Heart right ventricle (tissue), 16 donors: ENCODE results near the gene ADAMTS6. TPM values are rescaled to one million over a fixed set of nuclear protein-coding genes. Genes with fewer than 3 reads are reported as not detected.

Source experiments
- ATAC-seq, 8 donors: fragments of 200-7000 bp; cut with Tn5 transposase; one replicate each; pipeline ENCODE4 v1.9.1; 2020; ENCODE audit warnings: mild to moderate bottlenecking in 8 of 8, moderate library complexity in 8 of 8, moderate number of reproducible peaks in 1 of 8
- DNase-seq, 2 donors: peaks; one replicate each; pipeline ENCODE4 v3.0.0-alpha.2; 2020
- H3K27ac ChIP-seq, 10 donors: fragments of 200-600 bp; sonication (generic) in 2 of 10; one replicate each; pipeline versions ENCODE4 v1.5.0 to v1.8.0; 2020 to 2022; ENCODE audit warnings: mild to moderate bottlenecking in 3 of 10
- H3K27me3 ChIP-seq, 7 donors: fragments of 200-600 bp; one replicate each; pipeline ENCODE4 v1.8.0; 2021 to 2022; ENCODE audit warnings: mild to moderate bottlenecking in 2 of 7
- H3K36me3 ChIP-seq, 9 donors: fragments of 200-600 bp; sonication (generic) in 1 of 9; one replicate each; pipeline versions ENCODE4 v1.5.0 to v1.8.0; 2020 to 2022; ENCODE audit warnings: mild to moderate bottlenecking in 2 of 9
- H3K4me1 ChIP-seq, 9 donors: fragments of 200-600 bp; sonication (generic) in 1 of 9; one replicate each; pipeline versions ENCODE4 v1.5.0 to v1.8.0; 2020 to 2022; ENCODE audit warnings: mild to moderate bottlenecking in 4 of 9
- H3K4me3 ChIP-seq, 10 donors: fragments of 200-600 bp; sonication (generic) in 2 of 10; one replicate each; pipeline versions ENCODE4 v1.5.0 to v1.8.0; 2020 to 2022; ENCODE audit warnings: mild to moderate bottlenecking in 7 of 10, moderate library complexity in 2 of 10
- H3K9me3 ChIP-seq, 11 donors: fragments of 200-600 bp in 10 of 11; sonication (generic) in 2 of 11; one replicate each; pipeline versions ENCODE4 v1.5.0 to v1.8.0; 2013 to 2022; ENCODE audit warnings: mild to moderate bottlenecking in 2 of 11, control low read depth in 1 of 11, moderate library complexity in 1 of 11
- WGBS, 2 donors: extraction: QIAGEN DNeasy Blood & Tissue Kit; methylation state at CpG; one replicate each; pipeline ENCODE4 v1.1.7; 2013; ENCODE audit warnings: inconsistent platforms in 1 of 2; 5-methylcytosine and 5-hydroxymethylcytosine counted together
- intact Hi-C, 10 donors: fragments of 100-400 bp; cut with DNase I; formaldehyde crosslinking; loops; one replicate each; pipeline versions ENCODE4 v1.11.1 to v1.14.2; 2022
- polyA plus RNA-seq, 2 donors: library from polyadenylated mRNA; stranded (reverse); fragments of 200-250 nt; gene quantifications; one replicate each; pipeline ENCODE4 v1.2.3, GENCODE V29; 2013
- total RNA-seq, 10 donors: library from RNA; stranded (reverse); fragmentation: NEBNext Ultra II Directional in 3 of 10; extraction: Animal tissue kit (Norgen Biotek cat#: 25700) in 3 of 10; gene quantifications; one replicate each; pipeline versions ENCODE4 v1.2.1 to v1.2.4, GENCODE V29; 2021 to 2023
- TF ChIP-seq, protein P1 (sequence below), 9 donors: fragments of 200-600 bp; sonication (generic) in 2 of 9; IDR thresholded peaks; one replicate each; pipeline versions ENCODE4 v1.5.0 to v1.8.0; 2021 to 2022; ENCODE audit warnings: antibody characterized with exemption in 9 of 9, mild to moderate bottlenecking in 5 of 9, moderate library complexity in 1 of 9
- donor health status: Arrhythmogenic right ventricular cardiomyopathy.
- donor health status: ischemic (EF 13 %, LVEDD 7.1; RV severe dilation, severe dysfunction).
- donor health status: healthy with polysubstance abuse.
- donor health status: DM: no; HTN: yes; CAD: no.
- donor health status: DM: no; HTN: no; CAD: no.
- donor health status: ischemic (EF 25% LVEDD 6.9; RV normal size, moderate dysfunction).
- donor health status: ischemic (EF 25% LVEDD 5.7; RV mildly dilated, moderate dysfunction).
- donor health status: healthy.
- donor health status: DM: yes; HTN: yes; CAD: no.
- donor health status: Ischemic cardiomyopathy.
- donor health status: ischemic (EF 35%, LVEDD 5.7; RV mildly dilated, moderate dysfunction).
- donor health status: nonischemic (EF 11% LVEDD 7.7; RV severe dilation, severe dysfunction).
- donor health status: DM: yes; HTN: yes; CAD: no.
- donor health status: PGD.
- donor health status: ischemic (EF 29% LVEDD 5.4; RV normal size, mild dysfunction).
- donor health status: nonischemic (EF 23%, LVEDD 6.1; RV moderate dilation, normal function).

ADAMTS6 gene
- total and polyA plus RNA-seq, 12 donors, result 0.25 to 4.1 (median 2.1) TPM

DNA sequence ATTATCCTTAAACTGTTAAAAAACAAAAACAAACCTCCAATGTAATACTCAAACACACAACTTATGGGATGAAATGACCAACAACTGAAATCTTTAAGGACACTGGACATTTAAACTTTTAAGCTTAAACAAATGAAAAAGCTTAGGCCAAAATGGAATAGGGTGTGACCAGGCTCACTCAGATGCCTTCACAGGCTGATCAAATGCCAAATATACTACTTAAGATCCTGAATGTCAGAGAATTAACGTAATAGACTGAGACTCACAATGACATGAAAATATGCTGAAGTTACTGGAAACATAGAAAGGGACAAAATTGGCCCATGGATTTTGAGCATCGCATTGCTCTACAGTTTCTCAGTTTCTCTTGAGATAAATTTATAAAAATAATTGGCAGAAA, 286.8 kb downstream of the ADAMTS6 start:
- ATAC-seq, result no peak
- H3K9me3 ChIP-seq, result no peaks in the 10 kb centered on the region
- H3K4me3 ChIP-seq, result no peak overlapping the region
- no peak for DNase-seq
- H3K27me3 ChIP-seq, result no peaks in the 10 kb centered on the region
- H3K36me3 ChIP-seq, result peaks cover 0 to 13% (median 0%) of the 10 kb centered on the region in 9 donors
- H3K4me1 ChIP-seq, result peaks cover 0 to 6% (median 0%) of the 10 kb centered on the region in 9 donors
- H3K27ac ChIP-seq, result no peak overlapping the region
- TF ChIP-seq, protein P1, sequence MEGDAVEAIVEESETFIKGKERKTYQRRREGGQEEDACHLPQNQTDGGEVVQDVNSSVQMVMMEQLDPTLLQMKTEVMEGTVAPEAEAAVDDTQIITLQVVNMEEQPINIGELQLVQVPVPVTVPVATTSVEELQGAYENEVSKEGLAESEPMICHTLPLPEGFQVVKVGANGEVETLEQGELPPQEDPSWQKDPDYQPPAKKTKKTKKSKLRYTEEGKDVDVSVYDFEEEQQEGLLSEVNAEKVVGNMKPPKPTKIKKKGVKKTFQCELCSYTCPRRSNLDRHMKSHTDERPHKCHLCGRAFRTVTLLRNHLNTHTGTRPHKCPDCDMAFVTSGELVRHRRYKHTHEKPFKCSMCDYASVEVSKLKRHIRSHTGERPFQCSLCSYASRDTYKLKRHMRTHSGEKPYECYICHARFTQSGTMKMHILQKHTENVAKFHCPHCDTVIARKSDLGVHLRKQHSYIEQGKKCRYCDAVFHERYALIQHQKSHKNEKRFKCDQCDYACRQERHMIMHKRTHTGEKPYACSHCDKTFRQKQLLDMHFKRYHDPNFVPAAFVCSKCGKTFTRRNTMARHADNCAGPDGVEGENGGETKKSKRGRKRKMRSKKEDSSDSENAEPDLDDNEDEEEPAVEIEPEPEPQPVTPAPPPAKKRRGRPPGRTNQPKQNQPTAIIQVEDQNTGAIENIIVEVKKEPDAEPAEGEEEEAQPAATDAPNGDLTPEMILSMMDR (IDR thresholded peaks at IDR 0.05), result no peak
- WGBS, 2 donors, result 85 to 88% methylated on average over 2 of the region's 2 CpGs
- intact Hi-C loops, result no loop called here

DNA sequence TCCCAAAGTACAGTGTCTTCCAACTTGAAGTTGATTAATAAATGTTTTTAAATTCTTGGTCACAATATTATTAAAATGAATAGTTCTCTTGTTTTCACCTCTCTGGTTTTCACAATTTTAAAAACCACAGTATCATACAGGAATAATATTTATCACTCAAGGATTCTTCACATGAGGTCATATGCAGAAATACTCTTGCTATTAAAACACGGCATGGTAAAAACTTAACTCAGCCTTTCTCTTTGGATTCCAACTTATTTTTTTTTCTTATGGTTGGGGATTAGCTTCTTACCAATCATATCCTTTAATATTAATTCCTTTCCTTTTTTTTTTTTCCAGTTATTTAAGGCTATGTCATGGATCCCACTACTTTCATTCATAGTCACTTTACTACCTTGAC, 289.4 kb downstream of the ADAMTS6 start:
- ATAC-seq, result no peak
- WGBS, 2 donors, result 79 to 95% methylated on average over 1 of the region's 1 CpG

DNA sequence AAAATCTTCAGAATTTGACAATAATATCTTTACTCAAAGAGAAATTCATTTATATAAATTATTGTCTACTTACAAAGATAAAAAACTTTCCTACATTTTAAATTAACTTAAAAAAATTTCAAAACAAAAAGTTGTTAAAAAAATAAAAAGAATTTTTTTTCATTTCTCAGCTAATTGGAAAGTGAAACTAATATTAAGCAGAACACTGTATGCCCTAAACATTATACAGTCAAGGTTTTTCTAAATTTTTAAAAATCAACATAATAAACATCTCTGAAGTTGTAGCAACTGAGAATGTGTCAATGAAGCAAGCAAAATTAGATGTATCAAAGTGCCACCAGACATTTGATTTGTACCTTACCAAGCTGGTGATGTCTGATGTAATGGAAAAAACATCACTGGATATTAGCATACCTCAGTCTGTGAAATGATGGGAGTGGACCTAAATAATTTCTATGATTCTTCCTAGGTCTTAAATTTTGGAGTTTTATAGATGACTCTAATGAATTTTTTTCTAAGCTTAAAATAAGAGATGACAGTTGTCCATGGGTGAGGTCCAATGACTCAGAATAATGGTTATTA, 290.1 kb downstream of the ADAMTS6 start:
- peaks cover 0 to 9% (median 0%) of the 10 kb centered on the region in 9 donors for H3K36me3 ChIP-seq
- DNase-seq (no peak), ATAC-seq (no peak)
- TF ChIP-seq, protein P1 (IDR thresholded peaks at IDR 0.05), result no peak
- H3K9me3 ChIP-seq, result no peaks in the 10 kb centered on the region
- H3K4me3 ChIP-seq, result no peak overlapping the region
- peaks cover 0 to 6% (median 0%) of the 10 kb centered on the region in 9 donors for H3K4me1 ChIP-seq
- H3K27ac ChIP-seq, result peak overlapping the region in 1 of 10 donors; percentile 28
- intact Hi-C loops, result no loop called here
- H3K27me3 ChIP-seq, result no peaks in the 10 kb centered on the region

More for the DNA sequence above, 289.4 kb downstream of the ADAMTS6 start:
- peaks cover 0 to 13% (median 0%) of the 10 kb centered on the region in 9 donors for H3K36me3 ChIP-seq
- H3K27ac ChIP-seq, result no peak overlapping the region
- no peak for DNase-seq
- H3K9me3 ChIP-seq, result no peaks in the 10 kb centered on the region
- H3K4me1 ChIP-seq, result peaks cover 0 to 6% (median 0%) of the 10 kb centered on the region in 9 donors
- TF ChIP-seq, protein P1 (IDR thresholded peaks at IDR 0.05), result no peak
- no peak overlapping the region for H3K4me3 ChIP-seq
- H3K27me3 ChIP-seq, result no peaks in the 10 kb centered on the region
- intact Hi-C loops, result no loop called here

DNA sequence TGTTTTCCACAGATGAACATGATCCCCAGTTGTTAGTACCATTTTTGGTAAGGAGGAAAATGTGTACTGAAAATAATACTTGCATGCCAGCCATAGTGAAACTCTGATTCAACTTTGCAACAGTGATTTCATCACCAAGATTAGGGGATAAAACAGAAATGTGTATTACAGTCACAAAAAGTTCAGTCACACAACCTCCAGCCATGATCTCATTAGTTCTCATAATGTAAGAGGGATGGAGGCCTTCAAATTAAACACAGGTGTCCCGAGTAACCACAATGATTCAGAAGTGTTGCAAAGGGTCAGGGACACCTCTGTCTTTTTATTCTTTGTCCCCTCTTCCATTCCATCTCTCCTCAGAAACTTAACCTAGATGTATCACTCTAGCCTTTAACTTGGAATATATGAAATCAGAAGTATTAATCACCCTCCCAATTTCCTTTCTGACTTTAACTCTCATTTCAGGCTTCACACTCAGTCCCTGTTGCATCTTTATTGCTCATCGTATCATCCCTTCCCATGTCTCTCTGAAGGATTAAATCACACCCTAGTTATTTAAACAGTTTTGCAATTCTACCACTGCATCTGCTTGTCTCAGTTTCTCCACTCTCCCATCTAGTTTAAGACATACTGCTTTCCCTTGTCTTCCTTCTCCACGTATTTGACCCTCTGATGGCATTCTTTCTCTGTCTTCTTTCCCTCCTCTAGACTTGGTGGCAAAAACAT, 291.2 kb downstream of the ADAMTS6 start:
- Histone ChIP-seq H3K4me3 (no peak overlapping the region), H3K4me1 (peaks cover 0 to 6% (median 0%) of the 10 kb centered on the region in 9 donors), H3K27ac (peak overlapping the region in 1 of 10 donors; percentile 34), H3K9me3 (no peaks in the 10 kb centered on the region), H3K27me3 (no peaks in the 10 kb centered on the region), H3K36me3 (no peaks in the 10 kb centered on the region)
- DNase-seq, result no peak
- TF ChIP-seq, protein P1 (IDR thresholded peaks at IDR 0.05), result no peak
- peak in 1 of 8 donors; percentile 35 for ATAC-seq
- 91 to 96% methylated on average over 3 of the region's 3 CpGs for WGBS, 2 donors
- intact Hi-C loops, result no loop called here
